GM23338 (cell line): Measurements from ENCODE around the gene NKAIN2. TPM values are rescaled to one million over a fixed set of nuclear protein-coding genes. Genes with fewer than 3 reads are reported as not detected.

Source experiments
- ATAC-seq: fragments of 200-7000 bp; cut with Tn5 transposase; 3 replicates; pipeline ENCODE4 v1.9.1; 2020
- DNase-seq: peaks from one replicate; pipeline ENCODE4 v3.0.0-alpha.2; 2015; ENCODE audit warnings: low spot score
- H2AFZ ChIP-seq: fragments of 200-600 bp; sonication (generic); 2 replicates; pipeline ENCODE4 v1.8.0; 2016; ENCODE audit warnings: antibody characterized with exemption, mild to moderate bottlenecking, moderate library complexity
- H3F3A ChIP-seq: fragments of 200-600 bp; sonication (generic); replicated peaks from 2 replicates; pipeline ENCODE4 v1.8.0; 2017; ENCODE audit warnings: antibody characterized with exemption, mixed run types, low read depth
- H3K27ac ChIP-seq: fragments of 200-600 bp; sonication (generic); 2 replicates; pipeline ENCODE4 v1.6.1; 2016; ENCODE audit warnings: low read depth
- H3K27me3 ChIP-seq: fragments of 200-600 bp; sonication (generic); 2 replicates; pipeline ENCODE4 v1.8.0; 2016; ENCODE audit warnings: mild to moderate bottlenecking, mixed run types, moderate library complexity; ENCODE audit not compliant: insufficient read depth
- H3K36me3 ChIP-seq: fragments of 200-600 bp; sonication (generic); 2 replicates; pipeline ENCODE4 v1.8.0; 2016; ENCODE audit warnings: mild to moderate bottlenecking; ENCODE audit not compliant: insufficient read depth
- H3K4me1 ChIP-seq: fragments of 200-600 bp; sonication (generic); 2 replicates; pipeline ENCODE4 v1.8.0; 2016; ENCODE audit warnings: mild to moderate bottlenecking, moderate library complexity; ENCODE audit not compliant: insufficient read depth
- H3K4me2 ChIP-seq: fragments of 200-600 bp; sonication (generic); 2 replicates; pipeline ENCODE4 v1.7.1; 2017; ENCODE audit warnings: mixed run types
- H3K4me3 ChIP-seq: fragments of 200-600 bp; sonication (generic); 2 replicates; pipeline ENCODE4 v1.6.1; 2016; ENCODE audit warnings: mixed run types
- H3K79me2 ChIP-seq: fragments of 200-600 bp; sonication (generic); replicated peaks from 2 replicates; pipeline ENCODE4 v1.8.0; 2017; ENCODE audit warnings: mild to moderate bottlenecking; ENCODE audit not compliant: insufficient read depth
- H3K9me2 ChIP-seq: fragments of 200-600 bp; sonication (generic); 2 replicates; pipeline ENCODE4 v1.8.0; 2017; ENCODE audit not compliant: insufficient read depth
- H4K20me1 ChIP-seq: fragments of 200-600 bp; sonication (generic); replicated peaks from 2 replicates; pipeline ENCODE4 v1.8.0; 2017; ENCODE audit warnings: mild to moderate bottlenecking; ENCODE audit not compliant: insufficient read depth
- H3K27ac Mint-ChIP-seq: 2 replicates; pipeline ENCODE4 v1.8.0; 2020; ENCODE audit warnings: inconsistent platforms, mild to moderate bottlenecking, moderate library complexity, mixed read lengths
- H3K27me3 Mint-ChIP-seq: 3 replicates; pipeline ENCODE4 v1.8.0; 2022; ENCODE audit warnings: low read depth, mild to moderate bottlenecking, moderate library complexity, mixed read lengths, inconsistent platforms; ENCODE audit not compliant: insufficient read depth, poor library complexity
- H3K36me3 Mint-ChIP-seq: 3 replicates; pipeline ENCODE4 v1.8.0; 2021; ENCODE audit warnings: low read depth, mild to moderate bottlenecking, inconsistent platforms, moderate library complexity, mixed read lengths
- H3K4me1 Mint-ChIP-seq: 3 replicates; pipeline ENCODE4 v1.8.0; 2020; ENCODE audit warnings: mild to moderate bottlenecking, inconsistent platforms, mixed read lengths
- H3K4me3 Mint-ChIP-seq: 3 replicates; pipeline ENCODE4 v1.8.0; 2021; ENCODE audit warnings: moderate library complexity, mild to moderate bottlenecking, inconsistent platforms, mixed read lengths
- H3K9me3 Mint-ChIP-seq: 3 replicates; pipeline ENCODE4 v1.8.0; 2020; ENCODE audit warnings: moderate library complexity, mild to moderate bottlenecking, inconsistent platforms, mixed read lengths
- CREB1 ChIP-seq: fragments of 250-450 bp; sonication (Bioruptor Pico); IDR thresholded peaks from 2 replicates; pipeline ENCODE4 v1.5.0; 2020; ENCODE audit warnings: low read depth, mild to moderate bottlenecking, moderate library complexity
- ETS1 ChIP-seq: IDR thresholded peaks from 2 replicates; pipeline ENCODE4 v1.6.1; 2016; ENCODE audit warnings: antibody characterized with exemption
- EZH2 ChIP-seq: fragments of 200-600 bp; sonication (generic); IDR thresholded peaks from one replicate; pipeline ENCODE4 v1.8.0; 2017; ENCODE audit warnings: antibody characterized with exemption, mild to moderate bottlenecking, low read depth; ENCODE audit not compliant: unreplicated experiment
- EZH2phosphoT487 ChIP-seq: fragments of 200-600 bp; sonication (generic); IDR thresholded peaks from one replicate; pipeline ENCODE4 v1.8.1; 2018; ENCODE audit warnings: antibody characterized with exemption; ENCODE audit not compliant: unreplicated experiment
- JUNB ChIP-seq: IDR thresholded peaks from one replicate; pipeline ENCODE4 v1.6.1; 2016; ENCODE audit warnings: antibody characterized with exemption; ENCODE audit not compliant: unreplicated experiment
- NANOG ChIP-seq: IDR thresholded peaks from 2 replicates; pipeline ENCODE4 v1.6.1; 2016; ENCODE audit warnings: antibody characterized with exemption, borderline replicate concordance
- POLR2AphosphoS5 ChIP-seq: IDR thresholded peaks from 2 replicates; pipeline ENCODE4 v1.6.1; 2016; ENCODE audit warnings: antibody characterized with exemption, low read depth
- STAT1 ChIP-seq: IDR thresholded peaks from one replicate; pipeline ENCODE4 v1.6.1; 2016; ENCODE audit warnings: antibody characterized with exemption; ENCODE audit not compliant: unreplicated experiment
- ZNF114 ChIP-seq: fragments of 250-450 bp; sonication (Bioruptor Pico); IDR thresholded peaks from 2 replicates; pipeline ENCODE4 v1.5.0; 2020; ENCODE audit warnings: mild to moderate bottlenecking, moderate library complexity
- ZNF331 ChIP-seq: fragments of 250-450 bp; sonication (Bioruptor Pico); IDR thresholded peaks from 2 replicates; pipeline ENCODE4 v1.5.0; 2020; ENCODE audit warnings: low read depth, mild to moderate bottlenecking, moderate library complexity
- polyA plus RNA-seq: library from polyadenylated mRNA; unstranded; fragments of >200 nt; fragmentation: Nextera tagmentation; extraction: Ambion mirVana; gene quantifications from 2 replicates; pipeline ENCODE4 v1.2.1, GENCODE V29; 2016
- total RNA-seq: library from RNA; depleted of rRNA; stranded (reverse); fragments of >200 nt; shearing (Covaris generic); gene quantifications from 2 replicates; pipeline ENCODE4 v1.2.3, GENCODE V29; 2014
- TF ChIP-seq, protein P1 (sequence below): IDR thresholded peaks from one replicate; pipeline ENCODE4 v1.6.1; 2018; ENCODE audit warnings: antibody characterized with exemption; ENCODE audit not compliant: unreplicated experiment
- TF ChIP-seq, protein P2 (sequence below): fragments of 250-450 bp; sonication (Bioruptor Pico); IDR thresholded peaks from 2 replicates; pipeline ENCODE4 v1.5.0; 2020; ENCODE audit warnings: mild to moderate bottlenecking, moderate library complexity
- TF ChIP-seq, protein P3 (sequence below), 2 experiments: fragments of 200-600 bp in 1 of 2; sonication (generic) in 1 of 2; conservative IDR thresholded peaks; 2 replicates each; pipeline versions ENCODE4 v1.5.1 to v1.6.1; 2016 to 2017; ENCODE audit warnings: antibody characterized with exemption in 2 of 2, low read depth in 2 of 2, mild to moderate bottlenecking in 2 of 2, moderate library complexity in 1 of 2

Gene NKAIN2
- total and polyA plus RNA-seq, 2 experiments from 2014 or later: 0.39 to 1.1 TPM

DNA sequence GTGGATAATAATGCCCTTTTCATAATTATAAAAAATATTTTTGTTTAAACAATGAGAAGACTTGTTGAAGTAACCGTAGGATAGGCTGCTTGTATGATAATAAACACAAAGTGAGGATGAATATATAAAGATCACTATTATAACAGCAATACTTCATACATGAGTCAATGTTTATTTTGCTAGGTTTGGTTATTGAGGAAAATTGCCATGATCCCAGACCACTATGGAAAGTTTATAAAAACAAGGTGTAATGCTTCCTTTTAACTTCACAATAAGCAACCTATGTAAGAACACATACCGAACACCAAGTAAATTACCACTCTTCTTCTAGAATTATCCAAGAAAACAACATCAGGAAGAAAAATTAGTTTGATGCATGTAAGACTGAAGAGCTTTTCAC, 663.3 kb downstream of the NKAIN2 start:
- no peak for DNase-seq
- Histone ChIP-seq H3K27me3 (no peaks in the 10 kb centered on the region), H3K9me2 (no peaks in the 10 kb centered on the region), H3K4me2 (no peak overlapping the region), H3F3A (no peaks in the 10 kb centered on the region), H3K27ac (no peak overlapping the region), H3K36me3 (no peaks in the 10 kb centered on the region), H2AFZ (no peak overlapping the region), H3K4me1 (no peaks in the 10 kb centered on the region), H3K4me3 (no peak overlapping the region), H4K20me1 (no peaks in the 10 kb centered on the region), H3K79me2 (no peaks in the 10 kb centered on the region)
- TF ChIP-seq EZH2: no peak
- no peak for TF ChIP-seq POLR2AphosphoS5
- no peak for TF ChIP-seq STAT1
- TF ChIP-seq, protein P1, sequence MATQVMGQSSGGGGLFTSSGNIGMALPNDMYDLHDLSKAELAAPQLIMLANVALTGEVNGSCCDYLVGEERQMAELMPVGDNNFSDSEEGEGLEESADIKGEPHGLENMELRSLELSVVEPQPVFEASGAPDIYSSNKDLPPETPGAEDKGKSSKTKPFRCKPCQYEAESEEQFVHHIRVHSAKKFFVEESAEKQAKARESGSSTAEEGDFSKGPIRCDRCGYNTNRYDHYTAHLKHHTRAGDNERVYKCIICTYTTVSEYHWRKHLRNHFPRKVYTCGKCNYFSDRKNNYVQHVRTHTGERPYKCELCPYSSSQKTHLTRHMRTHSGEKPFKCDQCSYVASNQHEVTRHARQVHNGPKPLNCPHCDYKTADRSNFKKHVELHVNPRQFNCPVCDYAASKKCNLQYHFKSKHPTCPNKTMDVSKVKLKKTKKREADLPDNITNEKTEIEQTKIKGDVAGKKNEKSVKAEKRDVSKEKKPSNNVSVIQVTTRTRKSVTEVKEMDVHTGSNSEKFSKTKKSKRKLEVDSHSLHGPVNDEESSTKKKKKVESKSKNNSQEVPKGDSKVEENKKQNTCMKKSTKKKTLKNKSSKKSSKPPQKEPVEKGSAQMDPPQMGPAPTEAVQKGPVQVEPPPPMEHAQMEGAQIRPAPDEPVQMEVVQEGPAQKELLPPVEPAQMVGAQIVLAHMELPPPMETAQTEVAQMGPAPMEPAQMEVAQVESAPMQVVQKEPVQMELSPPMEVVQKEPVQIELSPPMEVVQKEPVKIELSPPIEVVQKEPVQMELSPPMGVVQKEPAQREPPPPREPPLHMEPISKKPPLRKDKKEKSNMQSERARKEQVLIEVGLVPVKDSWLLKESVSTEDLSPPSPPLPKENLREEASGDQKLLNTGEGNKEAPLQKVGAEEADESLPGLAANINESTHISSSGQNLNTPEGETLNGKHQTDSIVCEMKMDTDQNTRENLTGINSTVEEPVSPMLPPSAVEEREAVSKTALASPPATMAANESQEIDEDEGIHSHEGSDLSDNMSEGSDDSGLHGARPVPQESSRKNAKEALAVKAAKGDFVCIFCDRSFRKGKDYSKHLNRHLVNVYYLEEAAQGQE: no peak
- TF ChIP-seq CREB1 (CRISPR knock-in tag): no peak
- TF ChIP-seq NANOG: no peak
- TF ChIP-seq JUNB: no peak
- TF ChIP-seq, protein P2, sequence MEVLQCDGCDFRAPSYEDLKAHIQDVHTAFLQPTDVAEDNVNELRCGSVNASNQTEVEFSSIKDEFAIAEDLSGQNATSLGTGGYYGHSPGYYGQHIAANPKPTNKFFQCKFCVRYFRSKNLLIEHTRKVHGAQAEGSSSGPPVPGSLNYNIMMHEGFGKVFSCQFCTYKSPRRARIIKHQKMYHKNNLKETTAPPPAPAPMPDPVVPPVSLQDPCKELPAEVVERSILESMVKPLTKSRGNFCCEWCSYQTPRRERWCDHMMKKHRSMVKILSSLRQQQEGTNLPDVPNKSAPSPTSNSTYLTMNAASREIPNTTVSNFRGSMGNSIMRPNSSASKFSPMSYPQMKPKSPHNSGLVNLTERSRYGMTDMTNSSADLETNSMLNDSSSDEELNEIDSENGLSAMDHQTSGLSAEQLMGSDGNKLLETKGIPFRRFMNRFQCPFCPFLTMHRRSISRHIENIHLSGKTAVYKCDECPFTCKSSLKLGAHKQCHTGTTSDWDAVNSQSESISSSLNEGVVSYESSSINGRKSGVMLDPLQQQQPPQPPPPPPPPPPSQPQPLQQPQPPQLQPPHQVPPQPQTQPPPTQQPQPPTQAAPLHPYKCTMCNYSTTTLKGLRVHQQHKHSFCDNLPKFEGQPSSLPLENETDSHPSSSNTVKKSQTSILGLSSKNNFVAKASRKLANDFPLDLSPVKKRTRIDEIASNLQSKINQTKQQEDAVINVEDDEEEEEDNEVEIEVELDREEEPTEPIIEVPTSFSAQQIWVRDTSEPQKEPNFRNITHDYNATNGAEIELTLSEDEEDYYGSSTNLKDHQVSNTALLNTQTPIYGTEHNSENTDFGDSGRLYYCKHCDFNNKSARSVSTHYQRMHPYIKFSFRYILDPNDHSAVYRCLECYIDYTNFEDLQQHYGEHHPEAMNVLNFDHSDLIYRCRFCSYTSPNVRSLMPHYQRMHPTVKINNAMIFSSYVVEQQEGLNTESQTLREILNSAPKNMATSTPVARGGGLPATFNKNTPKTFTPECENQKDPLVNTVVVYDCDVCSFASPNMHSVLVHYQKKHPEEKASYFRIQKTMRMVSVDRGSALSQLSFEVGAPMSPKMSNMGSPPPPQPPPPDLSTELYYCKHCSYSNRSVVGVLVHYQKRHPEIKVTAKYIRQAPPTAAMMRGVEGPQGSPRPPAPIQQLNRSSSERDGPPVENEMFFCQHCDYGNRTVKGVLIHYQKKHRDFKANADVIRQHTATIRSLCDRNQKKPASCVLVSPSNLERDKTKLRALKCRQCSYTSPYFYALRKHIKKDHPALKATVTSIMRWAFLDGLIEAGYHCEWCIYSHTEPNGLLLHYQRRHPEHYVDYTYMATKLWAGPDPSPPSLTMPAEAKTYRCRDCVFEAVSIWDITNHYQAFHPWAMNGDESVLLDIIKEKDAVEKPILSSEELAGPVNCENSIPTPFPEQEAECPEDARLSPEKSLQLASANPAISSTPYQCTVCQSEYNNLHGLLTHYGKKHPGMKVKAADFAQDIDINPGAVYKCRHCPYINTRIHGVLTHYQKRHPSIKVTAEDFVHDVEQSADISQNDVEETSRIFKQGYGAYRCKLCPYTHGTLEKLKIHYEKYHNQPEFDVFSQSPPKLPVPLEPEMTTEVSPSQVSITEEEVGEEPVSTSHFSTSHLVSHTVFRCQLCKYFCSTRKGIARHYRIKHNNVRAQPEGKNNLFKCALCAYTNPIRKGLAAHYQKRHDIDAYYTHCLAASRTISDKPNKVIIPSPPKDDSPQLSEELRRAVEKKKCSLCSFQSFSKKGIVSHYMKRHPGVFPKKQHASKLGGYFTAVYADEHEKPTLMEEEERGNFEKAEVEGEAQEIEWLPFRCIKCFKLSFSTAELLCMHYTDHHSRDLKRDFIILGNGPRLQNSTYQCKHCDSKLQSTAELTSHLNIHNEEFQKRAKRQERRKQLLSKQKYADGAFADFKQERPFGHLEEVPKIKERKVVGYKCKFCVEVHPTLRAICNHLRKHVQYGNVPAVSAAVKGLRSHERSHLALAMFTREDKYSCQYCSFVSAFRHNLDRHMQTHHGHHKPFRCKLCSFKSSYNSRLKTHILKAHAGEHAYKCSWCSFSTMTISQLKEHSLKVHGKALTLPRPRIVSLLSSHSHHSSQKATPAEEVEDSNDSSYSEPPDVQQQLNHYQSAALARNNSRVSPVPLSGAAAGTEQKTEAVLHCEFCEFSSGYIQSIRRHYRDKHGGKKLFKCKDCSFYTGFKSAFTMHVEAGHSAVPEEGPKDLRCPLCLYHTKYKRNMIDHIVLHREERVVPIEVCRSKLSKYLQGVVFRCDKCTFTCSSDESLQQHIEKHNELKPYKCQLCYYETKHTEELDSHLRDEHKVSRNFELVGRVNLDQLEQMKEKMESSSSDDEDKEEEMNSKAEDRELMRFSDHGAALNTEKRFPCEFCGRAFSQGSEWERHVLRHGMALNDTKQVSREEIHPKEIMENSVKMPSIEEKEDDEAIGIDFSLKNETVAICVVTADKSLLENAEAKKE: no peak
- TF ChIP-seq ZNF114 (CRISPR knock-in tag): no peak
- no peak for TF ChIP-seq ETS1
- no peak for TF ChIP-seq EZH2phosphoT487
- TF ChIP-seq ZNF331 (CRISPR knock-in tag): no peak
- TF ChIP-seq, protein P3, sequence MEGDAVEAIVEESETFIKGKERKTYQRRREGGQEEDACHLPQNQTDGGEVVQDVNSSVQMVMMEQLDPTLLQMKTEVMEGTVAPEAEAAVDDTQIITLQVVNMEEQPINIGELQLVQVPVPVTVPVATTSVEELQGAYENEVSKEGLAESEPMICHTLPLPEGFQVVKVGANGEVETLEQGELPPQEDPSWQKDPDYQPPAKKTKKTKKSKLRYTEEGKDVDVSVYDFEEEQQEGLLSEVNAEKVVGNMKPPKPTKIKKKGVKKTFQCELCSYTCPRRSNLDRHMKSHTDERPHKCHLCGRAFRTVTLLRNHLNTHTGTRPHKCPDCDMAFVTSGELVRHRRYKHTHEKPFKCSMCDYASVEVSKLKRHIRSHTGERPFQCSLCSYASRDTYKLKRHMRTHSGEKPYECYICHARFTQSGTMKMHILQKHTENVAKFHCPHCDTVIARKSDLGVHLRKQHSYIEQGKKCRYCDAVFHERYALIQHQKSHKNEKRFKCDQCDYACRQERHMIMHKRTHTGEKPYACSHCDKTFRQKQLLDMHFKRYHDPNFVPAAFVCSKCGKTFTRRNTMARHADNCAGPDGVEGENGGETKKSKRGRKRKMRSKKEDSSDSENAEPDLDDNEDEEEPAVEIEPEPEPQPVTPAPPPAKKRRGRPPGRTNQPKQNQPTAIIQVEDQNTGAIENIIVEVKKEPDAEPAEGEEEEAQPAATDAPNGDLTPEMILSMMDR (conservative IDR thresholded peaks at IDR 0.05; ENCODE audit: low read depth in 2 of 2): no peak
- H3K4me1 Mint-ChIP-seq: no peaks in the 10 kb centered on the region
- no peak overlapping the region for H3K4me3 Mint-ChIP-seq
- no peaks in the 10 kb centered on the region for H3K36me3 Mint-ChIP-seq
- peaks cover 2% of the 10 kb centered on the region for H3K27me3 Mint-ChIP-seq
- H3K27ac Mint-ChIP-seq: no peak overlapping the region
- peaks cover 6% of the 10 kb centered on the region; the same call in 1 of the 3 replicates for H3K9me3 Mint-ChIP-seq
- ATAC-seq: no peak
